Measurements from ENCODE around the gene SAMD4A. TPM values are rescaled to one million over a fixed set of nuclear protein-coding genes. Genes with fewer than 3 reads are reported as not detected.
A peak's percentile ranks its signal among the peaks of the same experiment; 100 is the strongest.

SAMD4A gene, protein sequence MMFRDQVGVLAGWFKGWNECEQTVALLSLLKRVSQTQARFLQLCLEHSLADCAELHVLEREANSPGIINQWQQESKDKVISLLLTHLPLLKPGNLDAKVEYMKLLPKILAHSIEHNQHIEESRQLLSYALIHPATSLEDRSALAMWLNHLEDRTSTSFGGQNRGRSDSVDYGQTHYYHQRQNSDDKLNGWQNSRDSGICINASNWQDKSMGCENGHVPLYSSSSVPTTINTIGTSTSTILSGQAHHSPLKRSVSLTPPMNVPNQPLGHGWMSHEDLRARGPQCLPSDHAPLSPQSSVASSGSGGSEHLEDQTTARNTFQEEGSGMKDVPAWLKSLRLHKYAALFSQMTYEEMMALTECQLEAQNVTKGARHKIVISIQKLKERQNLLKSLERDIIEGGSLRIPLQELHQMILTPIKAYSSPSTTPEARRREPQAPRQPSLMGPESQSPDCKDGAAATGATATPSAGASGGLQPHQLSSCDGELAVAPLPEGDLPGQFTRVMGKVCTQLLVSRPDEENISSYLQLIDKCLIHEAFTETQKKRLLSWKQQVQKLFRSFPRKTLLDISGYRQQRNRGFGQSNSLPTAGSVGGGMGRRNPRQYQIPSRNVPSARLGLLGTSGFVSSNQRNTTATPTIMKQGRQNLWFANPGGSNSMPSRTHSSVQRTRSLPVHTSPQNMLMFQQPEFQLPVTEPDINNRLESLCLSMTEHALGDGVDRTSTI
- total RNA-seq (2014; rRNA removed; shearing (Covaris generic); ENCODE audit: low replicate concordance), result 2.9 and 5.6 TPM in 2 replicates

DNA sequence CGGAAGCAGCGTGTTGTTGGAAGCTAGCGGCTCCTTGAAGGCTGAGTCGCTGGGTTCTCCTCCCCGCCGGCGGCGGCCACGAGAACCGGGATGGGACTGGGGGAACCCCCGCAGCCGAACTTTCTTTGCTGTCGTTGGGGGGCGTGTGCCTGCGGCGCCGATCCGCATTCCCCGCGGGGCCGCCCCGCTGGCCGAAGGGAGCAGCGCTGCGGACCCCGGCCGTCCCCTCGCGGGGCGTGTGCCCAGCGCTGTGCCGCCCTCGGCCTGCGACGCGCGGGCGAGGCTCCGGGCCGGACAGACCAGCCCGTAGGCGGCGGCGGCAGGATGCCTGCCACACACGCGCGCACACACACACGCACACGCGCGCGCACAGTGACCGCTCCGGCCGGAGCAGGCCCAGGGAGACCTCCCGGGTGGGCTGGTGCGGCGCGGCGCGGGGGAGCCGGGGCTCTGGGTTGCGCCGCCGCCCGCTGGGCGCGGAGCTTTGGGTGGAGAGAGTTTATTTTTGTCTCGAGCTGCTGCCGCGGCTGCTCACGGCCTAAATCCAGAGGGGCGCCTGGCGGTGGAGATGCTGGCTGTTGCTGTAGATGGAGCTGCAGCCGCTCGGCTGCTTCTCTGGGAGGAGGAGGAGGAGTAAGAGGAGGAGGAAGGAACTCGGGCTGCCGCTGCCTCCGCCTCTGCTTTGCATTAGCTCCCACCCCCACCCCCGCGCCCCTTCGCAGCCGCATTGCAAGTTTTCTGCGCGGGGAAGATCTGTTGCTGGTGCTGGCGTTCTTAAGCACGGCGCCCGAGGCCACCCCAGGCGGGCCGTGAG is at the start of gene SAMD4A:
Gene SAMD4A (plus strand): TSS at position 719 of the 814 bp plus-strand sequence. CDS start 789 bp downstream, outside the sequence.
- peak; percentile 88 for DNase-seq (ENCODE audit: low read depth)
- in situ Hi-C loops (cut with HindIII; ENCODE audit: low pct_unique_long_range_greater_than_20kb, low sequenced_read_pairs), result no loop called here

DNA sequence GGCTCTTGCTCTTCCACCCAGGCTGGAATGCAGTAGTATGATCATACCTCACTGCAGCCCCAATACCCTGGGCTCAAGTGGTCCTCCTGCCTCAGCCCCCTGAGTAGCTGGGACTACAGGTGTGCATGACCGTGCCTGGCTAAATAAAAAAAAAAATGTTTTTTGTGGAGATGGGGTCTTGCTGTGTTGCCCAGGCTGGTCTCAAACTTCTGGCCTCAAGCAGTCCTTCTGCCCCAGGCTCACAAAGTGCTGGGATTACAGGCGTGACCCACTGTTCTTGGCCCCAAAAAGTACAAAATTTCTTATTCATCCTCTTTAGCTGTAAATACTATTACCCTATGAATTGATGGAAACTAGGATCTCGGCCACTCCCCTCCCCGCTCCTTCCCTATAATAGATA is 42.5 kb upstream of the SAMD4A start:
- in situ Hi-C loops (cut with HindIII; ENCODE audit: low pct_unique_long_range_greater_than_20kb, low sequenced_read_pairs), result no loop called here
- DNase-seq (ENCODE audit: low read depth), result no peak

DNA sequence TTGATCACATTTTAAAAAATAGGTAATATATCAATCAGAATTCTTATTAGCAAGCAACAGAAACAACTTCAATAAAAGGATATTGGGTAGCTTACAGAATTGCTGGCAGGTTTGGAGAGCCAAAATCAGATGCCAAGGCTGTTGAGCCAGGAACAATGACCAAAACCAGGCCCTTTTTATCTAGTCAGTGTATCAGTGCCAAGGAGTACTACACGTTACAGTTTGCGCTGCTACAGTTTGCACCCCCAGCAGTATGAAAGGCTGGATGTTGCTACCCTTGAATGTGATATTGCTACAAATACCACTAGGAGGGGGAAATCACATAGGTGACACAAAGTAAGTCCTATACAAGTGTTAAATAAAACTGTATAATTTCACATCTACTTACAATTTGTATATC is 38.0 kb upstream of the SAMD4A start:
- no peak for DNase-seq (ENCODE audit: low read depth)
- in situ Hi-C loops (cut with HindIII; ENCODE audit: low pct_unique_long_range_greater_than_20kb, low sequenced_read_pairs), result no loop called here

DNA sequence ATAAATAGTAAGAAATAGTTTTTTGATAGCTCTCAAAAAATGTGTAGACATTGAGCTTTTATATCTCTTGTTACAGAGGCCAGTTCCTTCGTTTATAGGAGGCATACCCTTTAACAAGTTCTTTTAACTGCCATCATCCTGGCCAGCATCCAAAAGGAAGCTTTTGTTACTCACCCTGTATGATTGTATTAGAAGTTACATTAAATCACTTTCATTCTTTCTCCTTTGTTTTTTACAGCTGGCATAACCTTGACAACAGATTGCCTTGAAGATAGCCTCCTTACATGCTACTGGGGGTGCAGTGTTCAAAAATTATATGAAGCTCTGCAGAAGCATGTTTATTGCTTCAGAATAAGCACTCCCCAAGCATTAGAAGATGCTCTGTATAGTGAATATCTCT is 37.1 kb upstream of the SAMD4A start:
- in situ Hi-C loops (cut with HindIII; ENCODE audit: low pct_unique_long_range_greater_than_20kb, low sequenced_read_pairs), result no loop called here
- no peak for DNase-seq (ENCODE audit: low read depth)

DNA sequence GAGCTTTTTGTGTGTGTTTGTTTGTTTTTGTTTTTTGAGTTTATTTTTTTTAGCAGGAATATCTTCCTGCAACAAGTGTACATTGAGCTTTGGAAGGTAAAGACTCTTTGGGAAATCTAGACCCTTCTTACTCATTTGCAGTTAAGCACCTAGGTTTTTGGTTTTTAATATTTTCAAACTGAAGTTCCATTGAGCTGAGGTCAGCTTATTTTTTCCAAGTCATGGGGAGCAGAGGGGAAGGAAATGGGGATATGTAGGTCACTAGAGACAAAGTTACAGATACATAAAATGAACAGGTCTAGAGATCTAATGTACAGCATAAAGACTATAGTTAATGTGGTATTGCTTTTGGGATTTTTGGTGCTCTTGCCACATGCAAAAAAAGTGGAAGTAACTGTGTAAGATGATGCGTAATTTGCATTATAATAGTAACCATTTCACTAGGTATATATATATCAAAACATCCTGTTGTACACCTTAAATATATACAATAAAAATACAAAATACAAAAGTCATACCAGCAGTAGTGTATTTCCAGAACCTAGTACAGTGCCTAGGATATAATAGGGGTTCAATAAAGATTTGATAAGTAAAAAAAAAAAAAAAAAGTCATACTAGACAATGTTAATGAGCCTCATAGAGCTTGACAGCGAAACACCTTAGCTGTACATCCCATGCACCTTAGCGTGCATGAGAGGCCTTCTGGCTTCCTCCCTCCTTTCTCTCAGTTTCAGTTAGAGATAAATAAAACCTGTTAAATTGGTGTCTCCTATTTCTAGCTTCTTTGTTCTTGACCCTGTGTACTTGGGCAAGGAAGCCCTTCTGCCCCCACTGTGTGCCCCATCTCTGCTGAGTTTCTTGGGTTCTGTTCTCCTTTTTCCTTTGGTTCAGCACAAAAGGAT is 34.6 kb upstream of the SAMD4A start:
- no peak for DNase-seq (ENCODE audit: low read depth)
- in situ Hi-C loops (cut with HindIII; ENCODE audit: low pct_unique_long_range_greater_than_20kb, low sequenced_read_pairs), result no loop called here

DNA sequence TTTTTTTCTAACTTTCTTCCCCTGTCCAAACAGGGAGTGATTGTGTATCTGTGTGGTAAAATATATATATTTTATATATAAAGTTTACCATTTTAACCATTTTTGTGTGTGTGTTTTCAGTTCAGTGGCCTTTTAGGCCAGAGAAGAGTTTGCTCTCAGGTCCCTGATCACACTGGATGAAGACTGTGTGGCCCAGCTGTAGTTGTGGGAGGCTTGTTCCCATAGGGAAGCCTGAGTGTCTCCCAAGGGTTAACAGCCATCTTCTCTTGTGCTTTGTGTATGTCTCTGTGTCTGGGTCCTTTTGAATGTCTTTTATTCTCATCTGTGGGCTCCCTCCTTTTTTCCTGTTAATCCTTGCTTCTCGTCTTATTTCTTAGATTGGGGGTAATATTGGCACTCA is 33.8 kb upstream of the SAMD4A start:
- DNase-seq (ENCODE audit: low read depth), result no peak
- in situ Hi-C loops (cut with HindIII; ENCODE audit: low pct_unique_long_range_greater_than_20kb, low sequenced_read_pairs), result no loop called here

DNA sequence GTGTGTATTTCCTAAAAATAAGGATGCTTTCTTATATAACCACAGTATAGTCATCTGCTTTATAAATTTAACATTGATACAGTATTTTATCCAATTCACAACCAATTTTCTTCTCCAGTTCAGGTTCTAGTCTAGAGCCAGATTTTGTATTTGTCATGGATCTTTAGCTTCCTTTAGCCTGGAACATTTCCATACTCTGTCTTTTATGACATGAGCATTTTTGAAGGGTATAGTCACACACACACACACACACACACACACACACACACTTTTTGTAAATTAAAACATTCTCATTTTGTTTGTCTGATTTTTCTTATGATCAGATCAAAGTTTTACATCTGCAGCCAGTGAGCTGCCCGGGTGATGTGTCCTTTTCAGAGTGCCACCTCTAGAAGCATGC is 31.8 kb upstream of the SAMD4A start:
- in situ Hi-C loops (cut with HindIII; ENCODE audit: low pct_unique_long_range_greater_than_20kb, low sequenced_read_pairs), result no loop called here
- no peak for DNase-seq (ENCODE audit: low read depth)

DNA sequence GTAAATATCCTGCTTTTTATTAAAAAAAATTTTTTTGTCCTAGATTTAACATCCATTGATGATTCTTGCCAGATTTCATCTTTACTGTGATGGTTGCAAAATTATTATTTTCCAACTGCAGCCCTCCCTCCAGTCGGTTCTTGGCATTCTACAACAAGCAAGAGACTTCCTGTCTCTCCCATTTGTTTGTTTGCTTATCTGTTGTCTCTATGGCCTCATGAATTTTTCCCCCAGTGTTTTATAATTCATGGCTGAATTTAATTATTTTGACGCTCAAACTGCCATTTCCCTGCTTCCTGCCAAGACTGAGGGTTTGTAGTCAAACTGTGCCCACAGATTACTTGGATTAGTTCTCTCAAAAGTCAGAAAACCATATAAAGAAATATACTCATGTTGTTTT is 31.3 kb upstream of the SAMD4A start:
- in situ Hi-C loops (cut with HindIII; ENCODE audit: low pct_unique_long_range_greater_than_20kb, low sequenced_read_pairs), result no loop called here
- DNase-seq (ENCODE audit: low read depth), result no peak

DNA sequence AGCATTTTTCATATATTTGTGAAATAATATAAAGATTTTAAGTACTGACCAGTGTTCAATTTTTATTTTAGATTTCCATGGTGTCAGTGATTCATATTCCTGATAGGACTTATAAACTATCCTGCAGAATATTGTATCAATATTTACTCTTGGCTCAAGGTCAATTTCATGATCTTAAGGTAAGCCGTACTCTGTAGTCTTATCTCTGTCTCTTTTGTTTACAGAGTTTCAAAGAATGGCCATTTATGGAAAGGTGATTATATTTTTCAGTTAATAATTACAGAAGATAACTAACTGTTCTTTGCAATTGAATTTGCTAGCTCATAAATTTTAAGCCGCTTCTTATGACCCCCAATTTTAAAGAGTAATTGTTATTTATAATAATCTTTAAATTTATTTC is 29.3 kb upstream of the SAMD4A start:
- DNase-seq (ENCODE audit: low read depth), result no peak
- in situ Hi-C loops (cut with HindIII; ENCODE audit: low pct_unique_long_range_greater_than_20kb, low sequenced_read_pairs), result no loop called here

DNA sequence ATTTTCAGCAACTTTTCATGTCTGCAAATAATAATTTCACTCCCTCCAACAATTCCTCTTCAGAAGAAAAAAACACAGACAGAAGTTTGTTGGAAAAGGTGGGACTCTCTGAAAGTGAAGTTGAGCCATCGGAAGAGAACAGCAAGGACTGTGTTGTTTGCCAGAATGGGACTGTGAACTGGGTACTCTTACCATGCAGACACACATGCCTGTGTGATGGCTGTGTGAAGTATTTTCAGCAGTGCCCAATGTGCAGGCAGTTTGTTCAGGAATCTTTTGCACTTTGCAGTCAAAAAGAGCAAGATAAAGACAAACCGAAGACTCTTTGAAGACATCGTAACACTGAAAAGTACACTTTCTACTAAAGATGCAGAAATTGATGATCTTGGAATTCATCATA is 28.9 kb upstream of the SAMD4A start:
- in situ Hi-C loops (cut with HindIII; ENCODE audit: low pct_unique_long_range_greater_than_20kb, low sequenced_read_pairs), result no loop called here

DNA sequence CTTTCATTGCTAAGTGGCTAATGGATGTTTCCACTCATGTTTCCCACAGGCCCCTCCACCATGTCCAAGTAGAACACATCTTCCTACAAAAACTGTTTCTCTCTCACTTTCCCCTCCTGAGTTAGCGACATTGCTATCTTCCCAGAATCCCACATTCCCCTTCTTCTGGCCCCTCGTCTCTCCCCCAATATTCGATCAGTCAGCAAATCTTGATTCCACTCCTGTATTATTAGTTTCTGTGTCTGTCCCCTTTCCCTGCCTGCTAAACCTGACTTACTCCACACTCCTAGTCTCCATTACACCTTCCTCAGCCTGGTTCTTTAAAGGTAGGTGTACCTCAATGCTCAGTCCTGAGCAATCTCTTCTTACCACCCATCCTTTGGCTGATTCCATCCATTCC is 19.3 kb upstream of the SAMD4A start:
- no peak for DNase-seq (ENCODE audit: low read depth)
- in situ Hi-C loops (cut with HindIII; ENCODE audit: low pct_unique_long_range_greater_than_20kb, low sequenced_read_pairs), result no loop called here

More for the DNA sequence above, 28.9 kb upstream of the SAMD4A start:
- no peak for DNase-seq (ENCODE audit: low read depth)

DNA sequence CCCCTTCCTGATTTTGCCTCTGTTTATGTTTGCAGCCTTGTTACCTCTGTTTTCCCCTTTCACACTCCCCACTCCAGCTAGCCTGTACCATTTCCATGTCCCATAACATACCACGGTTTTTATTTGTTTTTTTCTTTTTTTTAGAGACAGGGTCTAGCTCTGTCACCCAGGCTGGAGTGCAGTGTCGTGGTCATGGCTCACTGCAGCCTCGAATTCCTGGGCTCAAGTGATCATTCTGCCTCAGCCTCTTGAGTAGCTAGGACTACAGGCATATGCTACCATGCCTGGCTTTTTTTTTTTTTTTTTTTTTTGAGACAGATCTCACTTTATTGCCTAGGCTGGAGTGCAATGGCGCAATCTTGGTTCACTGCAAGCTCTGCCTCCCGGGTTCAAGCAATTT is 18.4 kb upstream of the SAMD4A start:
- no peak for DNase-seq (ENCODE audit: low read depth)
- in situ Hi-C loops (cut with HindIII; ENCODE audit: low pct_unique_long_range_greater_than_20kb, low sequenced_read_pairs), result no loop called here

DNA sequence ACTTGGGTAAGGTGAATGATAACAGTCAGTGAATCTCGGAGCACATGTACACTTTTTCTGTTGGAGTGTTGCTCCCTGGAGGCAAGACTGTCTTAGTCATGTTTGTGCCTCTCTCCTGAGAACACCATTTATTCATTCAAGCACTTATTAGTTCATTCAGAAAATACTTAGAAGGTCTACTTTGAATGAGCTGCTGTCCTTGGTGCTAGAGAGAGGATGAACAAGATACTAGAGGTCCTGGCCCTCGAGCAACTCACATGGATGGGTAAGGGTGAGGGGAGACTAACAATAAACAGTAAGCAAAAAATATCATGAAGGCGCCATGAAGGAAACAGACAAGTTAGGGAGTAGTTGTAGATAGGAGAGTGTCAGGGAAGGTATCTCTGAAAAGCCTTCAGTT is 17.1 kb upstream of the SAMD4A start:
- in situ Hi-C loops (cut with HindIII; ENCODE audit: low pct_unique_long_range_greater_than_20kb, low sequenced_read_pairs), result no loop called here
- DNase-seq (ENCODE audit: low read depth), result no peak

DNA sequence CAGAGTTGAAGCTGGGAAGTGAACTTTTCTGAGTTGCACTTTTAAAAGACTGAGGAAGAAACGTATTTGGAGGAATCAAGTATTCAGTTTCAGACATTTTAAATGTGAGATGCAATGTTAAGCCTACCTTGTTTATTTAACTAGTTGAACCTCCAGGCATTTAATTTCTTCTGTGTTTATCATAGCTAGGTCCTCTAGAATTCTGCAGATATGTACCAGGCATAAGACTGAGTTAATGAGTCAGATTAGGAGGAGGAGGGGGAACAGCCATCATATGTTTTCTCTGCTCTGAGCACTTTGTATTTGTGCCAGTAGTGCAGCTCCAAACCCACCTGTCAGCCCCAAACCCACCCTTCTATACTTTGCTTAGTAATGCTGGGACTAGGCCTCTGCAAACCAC is 16.4 kb upstream of the SAMD4A start:
- in situ Hi-C loops (cut with HindIII; ENCODE audit: low pct_unique_long_range_greater_than_20kb, low sequenced_read_pairs), result no loop called here

DNA sequence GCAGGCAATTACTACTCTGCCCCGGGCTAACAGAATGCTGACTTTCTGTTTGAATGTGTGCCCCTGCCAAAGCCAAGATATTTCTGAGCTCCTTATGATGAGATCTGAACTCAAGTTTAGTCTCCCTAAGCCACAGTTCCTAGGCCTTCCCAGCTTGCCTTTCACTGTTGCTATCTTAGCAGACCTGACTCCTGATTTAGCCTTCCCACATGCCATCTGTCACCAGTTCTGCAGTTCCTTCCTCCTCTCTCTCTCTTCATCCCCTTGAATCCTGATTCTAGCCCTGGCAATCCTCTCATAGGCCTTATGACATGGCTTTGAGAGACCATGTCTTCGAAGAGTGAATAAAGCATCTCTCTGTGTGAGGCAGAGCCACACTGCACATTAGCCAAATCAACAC is 12.5 kb upstream of the SAMD4A start:
- in situ Hi-C loops (cut with HindIII; ENCODE audit: low pct_unique_long_range_greater_than_20kb, low sequenced_read_pairs), result no loop called here
- DNase-seq (ENCODE audit: low read depth), result no peak

More for the DNA sequence above, 16.4 kb upstream of the SAMD4A start:
- DNase-seq (ENCODE audit: low read depth), result no peak

DNA sequence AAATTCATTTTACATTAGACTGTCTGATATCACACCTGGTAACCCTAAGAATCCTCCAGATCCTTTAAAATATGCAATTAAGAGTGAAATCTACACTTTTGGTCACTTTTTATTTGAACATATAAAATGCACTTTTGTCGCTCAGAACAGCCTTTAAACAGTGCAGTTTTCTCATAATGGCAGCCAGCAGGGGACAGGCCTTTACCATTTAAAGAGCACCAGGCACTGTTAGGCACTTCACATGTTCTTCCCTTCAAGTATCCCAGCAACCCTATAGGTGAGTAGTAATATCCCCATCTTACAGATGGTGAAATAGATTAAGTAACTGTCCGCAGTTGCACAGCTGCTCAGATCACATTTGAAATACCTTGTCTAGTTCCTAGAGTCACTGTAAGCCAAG is 11.3 kb upstream of the SAMD4A start:
- in situ Hi-C loops (cut with HindIII; ENCODE audit: low pct_unique_long_range_greater_than_20kb, low sequenced_read_pairs), result no loop called here
- no peak for DNase-seq (ENCODE audit: low read depth)

DNA sequence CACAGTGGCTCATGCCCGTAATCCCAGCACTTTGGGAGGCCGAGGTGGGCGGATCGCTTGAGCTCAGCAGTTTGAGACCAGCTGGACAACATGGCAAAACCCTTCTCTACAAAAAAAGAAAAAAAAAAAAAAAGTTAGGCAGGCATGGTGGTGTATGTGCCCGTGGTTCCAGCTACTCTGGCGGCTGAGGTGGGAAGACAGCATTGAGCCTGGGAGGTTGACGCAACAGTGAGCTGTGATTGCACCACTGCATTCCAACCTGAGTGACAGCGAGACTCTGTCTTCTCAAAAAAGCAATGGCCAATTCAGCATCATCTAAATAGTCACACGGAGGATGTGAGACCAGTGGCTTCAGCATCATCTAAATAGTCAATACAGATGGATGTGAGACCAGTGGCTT is 10.4 kb upstream of the SAMD4A start:
- in situ Hi-C loops (cut with HindIII; ENCODE audit: low pct_unique_long_range_greater_than_20kb, low sequenced_read_pairs), result no loop called here
- no peak for DNase-seq (ENCODE audit: low read depth)

DNA sequence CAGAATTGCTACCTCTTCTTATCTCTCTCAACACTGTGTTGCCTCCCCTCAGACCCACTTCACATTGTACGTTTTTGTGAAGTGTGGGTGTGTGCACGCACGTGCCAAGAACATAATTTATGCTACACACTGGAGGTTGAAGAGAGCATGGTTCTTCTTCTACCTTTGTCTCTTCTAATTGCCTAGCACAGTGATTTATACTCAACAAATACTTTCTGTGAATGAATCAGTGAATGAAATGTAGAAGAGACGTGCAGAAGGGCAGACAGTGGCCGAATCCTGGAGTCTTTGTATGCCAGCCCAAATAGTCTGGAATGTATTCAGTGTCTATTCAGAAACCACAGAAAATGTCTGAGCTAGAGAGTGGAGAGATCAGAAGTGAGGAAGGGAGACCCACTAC is 4.6 kb upstream of the SAMD4A start:
- DNase-seq (ENCODE audit: low read depth), result no peak
- in situ Hi-C loops (cut with HindIII; ENCODE audit: low pct_unique_long_range_greater_than_20kb, low sequenced_read_pairs), result no loop called here
